A549 treated with RU486 at 1 μM for 4 hours (cell line): ENCODE results near the gene KRT86. TPM values are rescaled to one million over a fixed set of nuclear protein-coding genes. Genes with fewer than 3 reads are reported as not detected.

Experiments
- total RNA-seq: library from RNA; stranded (reverse); fragments of 200-300 nt; extraction: Qiagen RNA extraction; gene quantifications from 5 replicates; pipeline ENCODE4 v1.2.3, GENCODE V29; 2022; ENCODE audit warnings: low read depth

The KRT86 gene
- 20.5 to 62.5 TPM (median 45.1 TPM) in 5 replicates for total RNA-seq

GRCh38 chr12:52274521-52275120, at the start of gene KRT86:
KRT86 (plus strand) TSS chr12:52274645; CDS start chr12:52301917, 27,272 bp downstream.

GRCh38 chr12:52232674-52233461, 41.6 kb upstream of the KRT86 start, which contains the start of gene KRT7:
KRT7 (plus strand) TSS chr12:52233243; CDS start chr12:52233297, 54 bp downstream.

GRCh38 chr12:52291267-52291935, 17.0 kb downstream of the KRT86 start, which contains the start of gene KRT81:
KRT81 (minus strand) TSS chr12:52291534; CDS start chr12:52291465, 69 bp downstream.

GRCh38 chr12:52320784-52321400, 46.4 kb downstream of the KRT86 start, which contains the start of gene KRT83:
KRT83 (minus strand) TSS chr12:52321398; CDS start chr12:52321335, 63 bp downstream.

Other genes starting within 250 kb of the KRT86 start
- gene NR4A1, start 223.2 kb upstream of the KRT86 start, total RNA-seq = 28.1 to 48.1 TPM (median 36.7 TPM) in 5 replicates
- gene ATG101, start 204.7 kb upstream of the KRT86 start, total RNA-seq = 74.0 to 98.4 TPM (median 94.9 TPM) in 5 replicates
- not detected in 5 replicates for gene SMIM41, start 194.9 kb upstream of the KRT86 start, total RNA-seq
- gene KRT80, start 82.6 kb upstream of the KRT86 start, total RNA-seq = 46.7 to 71.8 TPM (median 60.6 TPM) in 5 replicates
- gene KRT7, start 41.4 kb upstream of the KRT86 start, total RNA-seq = 3,887 to 4,969 TPM (median 4,700 TPM) in 5 replicates
- 2,796 to 3,933 TPM (median 3,447 TPM) in 5 replicates for gene KRT81, start 16.9 kb downstream of the KRT86 start, total RNA-seq
- 2.5 to 6.9 TPM (median 5.9 TPM) in 5 replicates for gene KRT83, start 46.8 kb downstream of the KRT86 start, total RNA-seq
- gene KRT85, start 92.8 kb downstream of the KRT86 start, total RNA-seq = 0.12 TPM in 1 of 5 replicates, not detected in the others
- gene KRT84, start 111.0 kb downstream of the KRT86 start, total RNA-seq = not detected in 5 replicates
- not detected in 5 replicates for gene KRT82, start 131.7 kb downstream of the KRT86 start, total RNA-seq
- gene KRT75, start 159.7 kb downstream of the KRT86 start, total RNA-seq = 0.11 to 0.35 TPM (median 0.24 TPM) in 5 replicates
- gene KRT6B, start 177.5 kb downstream of the KRT86 start, total RNA-seq = not detected in 5 replicates
- gene KRT6C, start 199.2 kb downstream of the KRT86 start, total RNA-seq = not detected in 5 replicates
- 0.64 to 0.95 TPM (median 0.94 TPM) in 5 replicates for gene KRT6A, start 218.6 kb downstream of the KRT86 start, total RNA-seq
- gene KRT5, start 245.7 kb downstream of the KRT86 start, total RNA-seq = 0.54 to 0.61 TPM in 2 of 5 replicates, not detected in the others